ENCODE data around the gene LRRC23. TPM values are rescaled to one million over a fixed set of nuclear protein-coding genes. Genes with fewer than 3 reads are reported as not detected.
A peak's percentile ranks its signal among the peaks of the same experiment; 100 is the strongest.

Gene LRRC23
- total and polyA plus RNA-seq, 2 donors (not counting 1 experiment from before 2014, with no cell fraction given), result 5.3 to 14.4 TPM

GRCh38 chr12:6923851-6924250 is 19.2 kb downstream of the LRRC23 start:
- H3K27me3 Mint-ChIP-seq, result no peaks in the 10 kb centered on the region
- WGBS (ENCODE audit: insufficient coverage), result 81% methylated on average over 6 of the region's 6 CpGs
- H3K79me2 ChIP-seq (ENCODE audit: control insufficient read depth, insufficient read depth, low read length), result peaks cover 33% of the 10 kb centered on the region
- no peak for DNase-seq
- no peak for ATAC-seq (ENCODE audit: low read depth)
- no peak overlapping the region for H2AFZ ChIP-seq (ENCODE audit: insufficient read depth, low read depth, low read length, poor library complexity, severe bottlenecking)
- intact Hi-C loops (cut with micrococcal nuclease), result loop anchor here (1.0 to 2.0 kb wide), 8 partner anchors 14 to 189 kb away; partner anchors contain the start of genes C1RL and LPCAT3
- no peaks in the 10 kb centered on the region for H4K20me1 ChIP-seq (ENCODE audit: control insufficient read depth, insufficient read depth, low read length, poor library complexity, severe bottlenecking)
- peak overlapping the region; percentile 81 for H3K4me3 Mint-ChIP-seq
- peaks cover 44 to 56% of the 10 kb centered on the region in 2 donors for H3K4me1 ChIP-seq (ENCODE audit: control insufficient read depth in 2 of 2, insufficient read depth in 2 of 2, low read length in 2 of 2)
- no peak overlapping the region for H3K9ac ChIP-seq (ENCODE audit: low read length)
- ChIA-PET POLR2A (interaction anchor here (6.4 kb wide), 1 partner anchor 12 kb away, joined by 37 read pairs; no protein-coding TSS in a partner anchor), CTCF (interaction anchor here (0.7 to 6.2 kb wide), 22 partner anchors 10 to 188 kb away, joined by 3 to 132 read pairs (median 7); partner anchors contain the start of genes C12orf57, C1RL, ENO2 and LPCAT3)
- peak overlapping the region; percentile 71 for H3K4me2 ChIP-seq (replicated peaks; ENCODE audit: low read depth, low read length, poor library complexity, severe bottlenecking)
- no peak overlapping the region for H3K4me3 ChIP-seq (ENCODE audit: control extremely low read depth in 1 of 5, extremely low read depth in 1 of 5, insufficient read depth in 1 of 5, low read depth in 2 of 5, low read length in 4 of 5)
- H3K4me1 Mint-ChIP-seq, result peaks cover 55% of the 10 kb centered on the region
- H3K9me3 ChIP-seq (ENCODE audit: control extremely low read depth in 1 of 3, control insufficient read depth in 2 of 3, insufficient read depth in 1 of 3, low read length in 2 of 3), result no peaks in the 10 kb centered on the region
- H3K27ac ChIP-seq (ENCODE audit: low read length in 2 of 2), result no peak overlapping the region
- peak overlapping the region; percentile 13 for H3K27ac Mint-ChIP-seq
- no peaks in the 10 kb centered on the region for H3K9me3 Mint-ChIP-seq (ENCODE audit: insufficient read depth)
- no peak for TF ChIP-seq CTCF (IDR thresholded peaks at IDR 0.05)
- TF ChIP-seq EZH2 (IDR thresholded peaks at IDR 0.05; ENCODE audit: borderline replicate concordance, insufficient read depth, low read depth, low read length, poor library complexity, severe bottlenecking), result no peak
- no peaks in the 10 kb centered on the region for H3K36me3 ChIP-seq (replicated peaks in 1 of 2; ENCODE audit: control extremely low read depth in 1 of 2, control insufficient read depth in 1 of 2, extremely low read depth in 1 of 2, insufficient read depth in 2 of 2, low read length in 1 of 2)
- no peaks in the 10 kb centered on the region for H3K27me3 ChIP-seq (replicated peaks in 1 of 4; ENCODE audit: control extremely low read depth in 1 of 4, control insufficient read depth in 3 of 4, insufficient read depth in 4 of 4, low read length in 3 of 4)

- DNase-seq (no peak), ATAC-seq (ENCODE audit: low read depth) (no peak)
- peaks cover 47 to 65% of the 10 kb centered on the region in 2 donors for H3K4me1 ChIP-seq (ENCODE audit: control insufficient read depth in 2 of 2, insufficient read depth in 2 of 2, low read length in 2 of 2)
- ChIA-PET CTCF (interaction anchor here (0.8 to 6.2 kb wide), 19 partner anchors 10 to 187 kb away, joined by 3 to 132 read pairs (median 12); partner anchors contain the start of genes C12orf57, C1R, C1RL and LPCAT3), POLR2A (interaction anchor here (0.6 to 6.4 kb wide), 6 partner anchors 11 to 55 kb away, joined by 3 to 37 read pairs (median 4); partner anchors contain the start of genes C12orf57 and RNU7-1)
- intact Hi-C loops (cut with micrococcal nuclease), result loop anchor here (2.0 kb wide), 1 partner anchor 94 kb away; the partner anchor contains the start of gene LPCAT3
- H3K27me3 Mint-ChIP-seq, result no peaks in the 10 kb centered on the region
- no peak overlapping the region for H3K4me3 ChIP-seq (ENCODE audit: control extremely low read depth in 1 of 5, extremely low read depth in 1 of 5, insufficient read depth in 1 of 5, low read depth in 2 of 5, low read length in 4 of 5)
- peak overlapping the region; percentile 78 for H2AFZ ChIP-seq (ENCODE audit: insufficient read depth, low read depth, low read length, poor library complexity, severe bottlenecking)
- H3K4me3 Mint-ChIP-seq, result peak overlapping the region; percentile 81
- H3K9ac ChIP-seq (ENCODE audit: low read length), result no peak overlapping the region
- H3K27ac Mint-ChIP-seq, result peak overlapping the region; percentile 20
- H3K36me3 ChIP-seq (replicated peaks in 1 of 2; ENCODE audit: control extremely low read depth in 1 of 2, control insufficient read depth in 1 of 2, extremely low read depth in 1 of 2, insufficient read depth in 2 of 2, low read length in 1 of 2), result no peaks in the 10 kb centered on the region
- no peaks in the 10 kb centered on the region for H3K9me3 Mint-ChIP-seq (ENCODE audit: insufficient read depth)
- H4K20me1 ChIP-seq (ENCODE audit: control insufficient read depth, insufficient read depth, low read length, poor library complexity, severe bottlenecking), result no peaks in the 10 kb centered on the region
- no peaks in the 10 kb centered on the region for H3K9me3 ChIP-seq (ENCODE audit: control extremely low read depth in 1 of 3, control insufficient read depth in 2 of 3, insufficient read depth in 1 of 3, low read length in 2 of 3)
- H3K4me1 Mint-ChIP-seq, result peaks cover 63% of the 10 kb centered on the region
- WGBS (ENCODE audit: insufficient coverage), result 90% methylated on average over 1 of the region's 1 CpG
- H3K79me2 ChIP-seq (ENCODE audit: control insufficient read depth, insufficient read depth, low read length), result peaks cover 35% of the 10 kb centered on the region
- peak overlapping the region; percentile 71 for H3K4me2 ChIP-seq (replicated peaks; ENCODE audit: low read depth, low read length, poor library complexity, severe bottlenecking)
- H3K27me3 ChIP-seq (replicated peaks in 1 of 4; ENCODE audit: control extremely low read depth in 1 of 4, control insufficient read depth in 3 of 4, insufficient read depth in 4 of 4, low read length in 3 of 4), result no peaks in the 10 kb centered on the region
- TF ChIP-seq CTCF (IDR thresholded peaks at IDR 0.05) (no peak), EZH2 (IDR thresholded peaks at IDR 0.05; ENCODE audit: borderline replicate concordance, insufficient read depth, low read depth, low read length, poor library complexity, severe bottlenecking) (no peak)
- H3K27ac ChIP-seq (ENCODE audit: low read length in 2 of 2), result no peak overlapping the region
Measured at GRCh38 chr12:6925239-6925539, 20.6 kb downstream of the LRRC23 start.

Measured in B cell (primary cell).